Endodermal cell (in vitro differentiated cells): Measurements from ENCODE around the gene HSPA4L. TPM values are rescaled to one million over a fixed set of nuclear protein-coding genes. Genes with fewer than 3 reads are reported as not detected.

Source experiments
- DNase-seq: peaks from one replicate; pipeline ENCODE4 v3.0.0-alpha.2; 2017
- H3K27ac ChIP-seq: 2 replicates; pipeline ENCODE4 v1.5.1; 2013; ENCODE audit warnings: mild to moderate bottlenecking, low read depth, low read length, moderate library complexity
- H3K27me3 ChIP-seq: 2 replicates; pipeline ENCODE4 v1.6.1; 2013; ENCODE audit warnings: mild to moderate bottlenecking, low read length, moderate library complexity; ENCODE audit not compliant: insufficient read depth, control insufficient read depth, poor library complexity, severe bottlenecking
- H3K36me3 ChIP-seq: 2 replicates; pipeline ENCODE4 v1.7.0; 2013; ENCODE audit warnings: mild to moderate bottlenecking, low read length, moderate library complexity; ENCODE audit not compliant: control insufficient read depth, insufficient read depth
- H3K4me1 ChIP-seq: one replicate; pipeline ENCODE4 v1.7.0; 2013; ENCODE audit warnings: low read length; ENCODE audit not compliant: control insufficient read depth, insufficient read depth
- H3K4me3 ChIP-seq: 2 replicates; pipeline ENCODE4 v1.5.1; 2013; ENCODE audit warnings: mild to moderate bottlenecking, low read length, moderate library complexity
- H3K9ac ChIP-seq: 2 replicates; pipeline ENCODE4 v1.6.1; 2013; ENCODE audit warnings: mild to moderate bottlenecking, low read length, moderate library complexity; ENCODE audit not compliant: poor library complexity, severe bottlenecking; ENCODE audit errors: extremely low read depth
- H3K9me3 ChIP-seq: 2 replicates; pipeline ENCODE4 v1.6.1; 2013; ENCODE audit warnings: mild to moderate bottlenecking, low read length, moderate library complexity; ENCODE audit not compliant: control insufficient read depth
- H3K27ac Mint-ChIP-seq: 2 replicates; pipeline ENCODE4 v1.8.0; 2020; ENCODE audit warnings: mixed read lengths
- H3K27me3 Mint-ChIP-seq: 2 replicates; pipeline ENCODE4 v1.8.0; 2021; ENCODE audit warnings: mild to moderate bottlenecking, mixed read lengths; ENCODE audit not compliant: insufficient read depth
- H3K36me3 Mint-ChIP-seq: 2 replicates; pipeline ENCODE4 v1.8.0; 2020; ENCODE audit warnings: low read depth, mixed read lengths
- H3K4me1 Mint-ChIP-seq: 2 replicates; pipeline ENCODE4 v1.8.0; 2020; ENCODE audit warnings: mixed read lengths
- H3K4me3 Mint-ChIP-seq: 2 replicates; pipeline ENCODE4 v1.8.0; 2020; ENCODE audit warnings: mild to moderate bottlenecking, moderate library complexity, mixed read lengths
- H3K9me3 Mint-ChIP-seq: 2 replicates; pipeline ENCODE4 v1.8.0; 2020; ENCODE audit warnings: mild to moderate bottlenecking, mixed read lengths
- CTCF ChIP-seq: fragments of 200-600 bp; sonication (generic); conservative IDR thresholded peaks from 2 replicates; pipeline ENCODE4 v1.5.0; 2021; ENCODE audit warnings: antibody characterized with exemption, mild to moderate bottlenecking
- WGBS, 2 experiments: methylation state at CpG; one replicate each; pipeline versions ENCODE4 v1.1.5 to v1.1.7; 2013; ENCODE audit warnings: missing lambda C conversion rate in 2 of 2, mixed read lengths in 1 of 2; ENCODE audit not compliant: insufficient coverage in 1 of 2, insufficient read length in 1 of 2; 5-methylcytosine and 5-hydroxymethylcytosine counted together
- long read RNA-seq, 4 experiments: library from polyadenylated mRNA in 2 of 4; library from RNA in 1 of 4; library from capped mRNA in 1 of 4; stranded (forward) in 3 of 4; unstranded in 1 of 4; transcript quantifications; one replicate each; pipeline ENCODE4 v2.0.0, GENCODE V29; 2020 to 2021; ENCODE audit warnings: inconsistent platforms in 1 of 4
- polyA plus RNA-seq, 2 experiments: library from polyadenylated mRNA; stranded (reverse); fragments of 50-300 nt; gene quantifications; one replicate each; pipeline ENCODE4 v1.2.3, GENCODE V29; 2013
- total RNA-seq, 2 donors: library from RNA; stranded (reverse); fragmentation: NEBNext Ultra II Directional in 1 of 2; extraction: Animal tissue kit (Norgen Biotek cat#: 25700) in 1 of 2; gene quantifications; 2 replicates in 1 of 2; 3 replicates in 1 of 2; pipeline ENCODE4 v1.2.1, GENCODE V29; 2021

Gene HSPA4L
- total RNA-seq, result 1 to 10 TPM; 2.0 to 6.2 TPM
- 10.9 TPM for polyA plus RNA-seq (2013, experiment 1 of 2)
- 9.1 TPM for polyA plus RNA-seq (2013, experiment 2 of 2)
- long read RNA-seq, experiment 1, partial matches to known transcripts, result 0 of 1 reads
- long read RNA-seq, experiment 1, other reads (novel, unspliced or antisense), result 1 of 1 reads
- long read RNA-seq, experiment 2, full-length matches to known transcripts, result 3 of 4 reads
- long read RNA-seq, experiment 2, partial matches to known transcripts, result 0 of 4 reads
- long read RNA-seq, experiment 2, other reads (novel, unspliced or antisense), result 1 of 4 reads
- long read RNA-seq, experiment 3, full-length matches to known transcripts, result 5 of 12 reads
- long read RNA-seq, experiment 3, partial matches to known transcripts, result 6 of 12 reads
- long read RNA-seq, experiment 3, other reads (novel, unspliced or antisense), result 1 of 12 reads
- long read RNA-seq, experiment 4, full-length matches to known transcripts, result 1 of 2 reads
- long read RNA-seq, experiment 4, partial matches to known transcripts, result 1 of 2 reads
- long read RNA-seq, experiment 4, other reads (novel, unspliced or antisense), result 0 of 2 reads

DNA sequence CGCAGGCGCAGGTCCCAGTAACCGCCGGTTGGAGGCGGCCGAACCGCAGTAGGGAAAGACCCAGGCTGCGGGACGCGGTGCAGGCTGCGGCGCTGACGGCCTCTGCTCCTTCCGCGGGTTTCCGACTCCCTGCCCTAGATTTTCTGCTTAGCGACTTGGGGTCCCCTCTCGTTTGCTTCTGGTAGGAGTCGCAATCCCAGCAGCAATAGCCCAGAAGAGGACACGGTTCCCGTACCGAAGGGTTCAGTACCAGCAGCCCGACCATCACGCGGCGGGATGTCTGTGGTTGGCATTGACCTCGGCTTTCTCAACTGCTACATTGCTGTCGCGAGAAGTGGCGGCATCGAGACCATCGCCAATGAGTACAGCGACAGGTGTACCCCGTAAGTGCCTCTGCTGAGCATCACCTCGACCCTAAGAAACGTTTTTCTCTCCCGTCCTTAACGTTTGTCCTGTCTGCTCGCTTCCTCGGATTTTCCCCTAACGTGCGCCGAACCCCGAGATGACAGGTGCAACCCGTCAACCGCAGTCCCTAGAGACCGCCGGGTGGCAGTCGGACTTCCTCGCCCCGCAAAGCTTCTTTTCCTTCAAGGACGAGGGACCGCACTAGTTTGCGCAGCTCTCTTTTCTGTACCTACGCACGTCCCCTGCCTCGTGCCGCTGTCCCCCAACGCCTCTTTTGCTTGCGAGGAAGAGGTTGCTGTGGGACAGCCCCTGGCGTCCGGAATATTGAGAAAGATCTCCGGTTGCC is at the start of gene HSPA4L:
TSS of gene HSPA4L (plus strand) at position 48 of the 751 bp plus-strand sequence. CDS start at position 277, 229 bp downstream.
- peaks cover 39% of the 10 kb centered on the region for H3K27me3 Mint-ChIP-seq
- Histone ChIP-seq H3K9me3 (no peaks in the 10 kb centered on the region), H3K4me1 (peaks cover under 1% of the 10 kb centered on the region), H3K36me3 (no peaks in the 10 kb centered on the region), H3K4me3 (peak within 1 kb of the TSS; percentile 97), H3K9ac (peak within 1 kb of the TSS; percentile 81), H3K27ac (no peak within 1 kb of the TSS), H3K27me3 (peaks cover 35% of the 10 kb centered on the region)
- H3K27ac Mint-ChIP-seq, result peak within 1 kb of the TSS; percentile 87
- peak within 1 kb of the TSS; percentile 79 for H3K4me3 Mint-ChIP-seq
- no peaks in the 10 kb centered on the region for H3K9me3 Mint-ChIP-seq
- H3K4me1 Mint-ChIP-seq, result peaks cover 10% of the 10 kb centered on the region
- WGBS, 2 experiments, result 0 to 1% methylated on average over 42 to 63 of the region's 63 CpGs
- no peaks in the 10 kb centered on the region for H3K36me3 Mint-ChIP-seq
- peak; percentile 57 for TF ChIP-seq CTCF
- DNase-seq, result no peak

- no peaks in the 10 kb centered on the region for H3K36me3 Mint-ChIP-seq
- Histone ChIP-seq H3K27ac (no peak overlapping the region), H3K36me3 (no peaks in the 10 kb centered on the region), H3K27me3 (no peaks in the 10 kb centered on the region), H3K9me3 (no peaks in the 10 kb centered on the region), H3K4me1 (no peaks in the 10 kb centered on the region), H3K4me3 (no peak overlapping the region), H3K9ac (no peak overlapping the region)
- no peak overlapping the region for H3K27ac Mint-ChIP-seq
- H3K4me3 Mint-ChIP-seq, result no peak overlapping the region
- H3K4me1 Mint-ChIP-seq, result no peaks in the 10 kb centered on the region
- no peaks in the 10 kb centered on the region for H3K9me3 Mint-ChIP-seq
- no peak for DNase-seq
- WGBS, 2 experiments, result 0 to 30% methylated on average over 1 to 8 of the region's 8 CpGs
- H3K27me3 Mint-ChIP-seq, result no peaks in the 10 kb centered on the region
- TF ChIP-seq CTCF, result peak; percentile 78
Observed at GRCh38 chr4:127732623-127733328, 49.3 kb upstream of the HSPA4L start.

- no peaks in the 10 kb centered on the region for H3K4me1 Mint-ChIP-seq
- H3K27ac ChIP-seq, result no peak overlapping the region
- peaks cover 2% of the 10 kb centered on the region for H3K9me3 Mint-ChIP-seq
- DNase-seq, result no peak
- no peak for TF ChIP-seq CTCF
- WGBS, 2 experiments, result 100% methylated on average over 1 to 2 of the region's 2 CpGs
- no peaks in the 10 kb centered on the region for H3K27me3 Mint-ChIP-seq
- no peaks in the 10 kb centered on the region for H3K27me3 ChIP-seq
- no peak overlapping the region for H3K4me3 ChIP-seq
- H3K4me1 ChIP-seq, result no peaks in the 10 kb centered on the region
- H3K36me3 ChIP-seq, result no peaks in the 10 kb centered on the region
- no peak overlapping the region for H3K4me3 Mint-ChIP-seq
- H3K36me3 Mint-ChIP-seq, result no peaks in the 10 kb centered on the region
- no peaks in the 10 kb centered on the region for H3K9me3 ChIP-seq
- H3K9ac ChIP-seq, result no peak overlapping the region
- no peak overlapping the region for H3K27ac Mint-ChIP-seq
Observed at GRCh38 chr4:127734976-127735375, 47.1 kb upstream of the HSPA4L start.
